SK-N-SH (cell line): ENCODE results near the gene PPM1L. TPM values are rescaled to one million over a fixed set of nuclear protein-coding genes. Genes with fewer than 3 reads are reported as not detected.

Experiments
- CTCF ChIA-PET: fragments of 300-600, 350-600 bp; formaldehyde crosslinking; extraction: SDS; loops from one replicate; lab custom pipeline; 2021; lab: Yijun Ruan, JAX
- POLR2A ChIA-PET: fragments of 350-600 bp; sonication (Branson Sonifier 250); formaldehyde crosslinking; extraction: SDS; loops from one replicate; lab custom pipeline; 2020; ENCODE audit warnings: antibody characterized with exemption, inconsistent platforms; lab: Yijun Ruan, JAX
- DNase-seq: peaks from one replicate; pipeline ENCODE4 v3.0.0; 2012
- H2AFZ ChIP-seq: fragments of 200-600 bp; sonication (generic); 2 replicates; pipeline ENCODE4 v1.8.1; 2016; ENCODE audit warnings: antibody characterized with exemption, mild to moderate bottlenecking, low read depth
- H3F3A ChIP-seq: fragments of 200-600 bp; sonication (generic); replicated peaks from 2 replicates; pipeline ENCODE3; 2016; ENCODE audit warnings: antibody characterized with exemption, mild to moderate bottlenecking; ENCODE audit not compliant: insufficient read depth
- H3K27ac ChIP-seq, 2 experiments: fragments of 200-500 bp in 1 of 2; fragments of 200-600 bp in 1 of 2; sonication (Bioruptor generic) in 1 of 2; sonication (generic), shearing (Covaris generic) in 1 of 2; 2 replicates each; pipeline versions ENCODE4 v1.5.1 to v1.6.1; 2014 to 2016; ENCODE audit warnings: low read depth in 2 of 2, inconsistent platforms in 1 of 2, low read length in 1 of 2, mild to moderate bottlenecking in 1 of 2, mixed read lengths in 1 of 2
- H3K27me3 ChIP-seq: fragments of 200-600 bp; sonication (generic), shearing (Covaris generic); 2 replicates; pipeline ENCODE4 v1.6.1; 2016; ENCODE audit warnings: mixed run types; ENCODE audit not compliant: insufficient read depth
- H3K36me3 ChIP-seq, 2 experiments: fragments of 200-500 bp in 1 of 2; fragments of 200-600 bp in 1 of 2; sonication (Bioruptor generic) in 1 of 2; sonication (generic) in 1 of 2; replicated peaks in 1 of 2; 2 replicates each; pipeline versions ENCODE3 to v1.5.1; 2014 to 2016; ENCODE audit warnings: low read length in 1 of 2, mild to moderate bottlenecking in 1 of 2; ENCODE audit not compliant: insufficient read depth in 2 of 2, control insufficient read depth in 1 of 2
- H3K4me1 ChIP-seq, 2 experiments: fragments of 200-500 bp in 1 of 2; fragments of 200-600 bp in 1 of 2; sonication (Bioruptor generic) in 1 of 2; sonication (generic), shearing (Covaris generic) in 1 of 2; 2 replicates each; pipeline versions ENCODE4 v1.5.1 to v1.6.1; 2014 to 2016; ENCODE audit warnings: low read depth in 1 of 2, low read length in 1 of 2, mixed run types in 1 of 2; ENCODE audit not compliant: insufficient read depth in 2 of 2, control insufficient read depth in 1 of 2
- H3K4me2 ChIP-seq: fragments of 200-600 bp; sonication (generic), shearing (Covaris generic); 2 replicates; pipeline ENCODE4 v1.6.1; 2017; ENCODE audit warnings: mixed run types
- H3K4me3 ChIP-seq, 2 experiments: fragments of 200-500 bp in 1 of 2; fragments of 200-600 bp in 1 of 2; sonication (Bioruptor generic) in 1 of 2; sonication (generic), shearing (Covaris generic) in 1 of 2; 2 replicates each; pipeline versions ENCODE4 v1.5.1 to v1.8.1; 2014 to 2016; ENCODE audit warnings: low read depth in 2 of 2, inconsistent platforms in 1 of 2, low read length in 1 of 2, mild to moderate bottlenecking in 1 of 2, mixed read lengths in 1 of 2, moderate library complexity in 1 of 2
- H3K79me2 ChIP-seq: fragments of 200-600 bp; sonication (generic); 2 replicates; pipeline ENCODE4 v1.8.1; 2017; ENCODE audit warnings: mild to moderate bottlenecking; ENCODE audit not compliant: insufficient read depth
- H3K9ac ChIP-seq: fragments of 200-600 bp; sonication (generic); 2 replicates; pipeline ENCODE4 v1.6.1; 2017; ENCODE audit warnings: mixed run types
- H3K9me2 ChIP-seq: fragments of 200-600 bp; sonication (generic); 2 replicates; pipeline ENCODE4 v1.6.1; 2017; ENCODE audit warnings: mixed run types
- H3K9me3 ChIP-seq: fragments of 200-600 bp; sonication (generic); 2 replicates; pipeline ENCODE4 v1.6.1; 2017; ENCODE audit warnings: mixed run types, mild to moderate bottlenecking, moderate library complexity
- H4K20me1 ChIP-seq: fragments of 200-600 bp; sonication (generic); 2 replicates; pipeline ENCODE4 v1.6.1; 2017; ENCODE audit warnings: mild to moderate bottlenecking, mixed run types; ENCODE audit not compliant: insufficient read depth
- CTCF ChIP-seq: fragments of 200-600 bp; sonication (generic); IDR thresholded peaks from 2 replicates; pipeline ENCODE4 v1.6.1; 2017; ENCODE audit warnings: antibody characterized with exemption, mild to moderate bottlenecking, moderate library complexity
- FOSL2 ChIP-seq: IDR thresholded peaks from 2 replicates; pipeline ENCODE4 v1.4.0; 2012; ENCODE audit warnings: low read depth, mild to moderate bottlenecking, moderate library complexity, borderline replicate concordance
- FOXJ3 ChIP-seq: sonication (generic); formaldehyde crosslinking; IDR thresholded peaks from 2 replicates; pipeline ENCODE4 v1.5.1; 2020; ENCODE audit warnings: mild to moderate bottlenecking, missing genetic modification reagents
- GABPA ChIP-seq: IDR thresholded peaks from 2 replicates; pipeline ENCODE4 v1.4.0; 2012; ENCODE audit warnings: low read depth, mild to moderate bottlenecking
- JUND ChIP-seq: IDR thresholded peaks from 2 replicates; pipeline ENCODE4 v1.4.0; 2012
- MEF2A ChIP-seq: IDR thresholded peaks from 2 replicates; pipeline ENCODE4 v1.4.0; 2012; ENCODE audit warnings: low read depth, borderline replicate concordance
- MXI1 ChIP-seq: IDR thresholded peaks from 2 replicates; pipeline ENCODE4 v1.6.1; 2012; ENCODE audit warnings: mild to moderate bottlenecking, low read depth, low read length, improper control_type of control experiment
- NFIC ChIP-seq: IDR thresholded peaks from 2 replicates; pipeline ENCODE4 v1.4.0; 2012; ENCODE audit warnings: borderline replicate concordance
- RCOR1 ChIP-seq: fragments of 150-350 bp; IDR thresholded peaks from 2 replicates; pipeline ENCODE4 v1.6.1; 2017; ENCODE audit warnings: antibody characterized with exemption, low read length
- RXRA ChIP-seq: IDR thresholded peaks from 2 replicates; pipeline ENCODE4 v1.4.0; 2012; ENCODE audit warnings: low read depth, mild to moderate bottlenecking, borderline replicate concordance
- SMC3 ChIP-seq: IDR thresholded peaks from 2 replicates; pipeline ENCODE4 v1.6.1; 2012; ENCODE audit warnings: low read depth, low read length, improper control_type of control experiment
- TAF1 ChIP-seq: IDR thresholded peaks from 2 replicates; pipeline ENCODE4 v1.6.1; 2012; ENCODE audit warnings: low read depth, mild to moderate bottlenecking, low read length, moderate library complexity, borderline replicate concordance
- TCF12 ChIP-seq: IDR thresholded peaks from 2 replicates; pipeline ENCODE4 v1.4.0; 2012
- ZBTB33 ChIP-seq: IDR thresholded peaks from 2 replicates; pipeline ENCODE4 v1.4.0; 2012; ENCODE audit warnings: low read depth, borderline replicate concordance
- WGBS: methylation state at CpG from one replicate; pipeline ENCODE4 v1.1.6; 2017; ENCODE audit warnings: low lambda C conversion rate; 5-methylcytosine and 5-hydroxymethylcytosine counted together
- polyA plus RNA-seq, 3 experiments: library from polyadenylated mRNA; depleted of rRNA; stranded (reverse); fragments of >200 nt; gene quantifications; 2 replicates each; pipeline ENCODE4 v1.2.3, GENCODE V29; 2012

Gene PPM1L
- polyA plus RNA-seq, 1 of the 3 experiments (the other 2 are of a cell fraction) = 0.16 TPM

- TF ChIP-seq RCOR1 = no peak
- no peak for TF ChIP-seq RXRA
- no peak for TF ChIP-seq ZBTB33
- no peak for TF ChIP-seq TCF12
- no peak for TF ChIP-seq MEF2A
- no peak for TF ChIP-seq CTCF
- no peak for TF ChIP-seq JUND
- TF ChIP-seq SMC3 = no peak
These were observed 59.2 kb downstream of the PPM1L start (continued) for GRCh38 chr3:160815280-160815679.

- Histone ChIP-seq H3K9me3 (no peaks in the 10 kb centered on the region), H3K79me2 (no peaks in the 10 kb centered on the region), H2AFZ (no peak overlapping the region), H3K4me3 (no peak overlapping the region), H4K20me1 (no peaks in the 10 kb centered on the region), H3K9ac (no peak overlapping the region), H3K36me3 (no peaks in the 10 kb centered on the region), H3F3A (no peaks in the 10 kb centered on the region), H3K4me1 (no peaks in the 10 kb centered on the region; a peak in 1 of 4 replicates), H3K4me2 (no peak overlapping the region), H3K9me2 (no peaks in the 10 kb centered on the region), H3K27me3 (no peaks in the 10 kb centered on the region), H3K27ac (no peak overlapping the region)
- CTCF ChIA-PET = no interaction called here
- no peak for TF ChIP-seq FOXJ3 (CRISPR knock-in tag)
- TF ChIP-seq FOSL2 = no peak
- no peak for TF ChIP-seq ZBTB33
- TF ChIP-seq MXI1 = no peak
- no peak for TF ChIP-seq CTCF
- TF ChIP-seq GABPA = no peak
- TF ChIP-seq TAF1 = no peak
- no peak for TF ChIP-seq NFIC
- no peak for DNase-seq
- 20% methylated on average over 1 of the region's 1 CpG for WGBS
- POLR2A ChIA-PET = no interaction called here
These were observed 64.0 kb downstream of the PPM1L start for GRCh38 chr3:160820022-160820421.
